ACC112 (cell line): Measurements from ENCODE around the gene SLC7A11.

ENCODE experiments used
- H2AFZ ChIP-seq: fragments of 200-600 bp; sonication (generic); one replicate; pipeline ENCODE4 v1.6.0; 2017; ENCODE audit warnings: antibody characterized with exemption, low read length; ENCODE audit not compliant: unreplicated experiment
- H3K27ac ChIP-seq: fragments of 200-600 bp; sonication (generic); 2 replicates; pipeline ENCODE4 v1.5.1; 2014; ENCODE audit warnings: low read depth, mild to moderate bottlenecking, antibody characterized with exemption, low read length, moderate library complexity
- H3K27me3 ChIP-seq: fragments of 200-600 bp; sonication (generic); 2 replicates; pipeline ENCODE4 v1.6.1; 2014; ENCODE audit warnings: mild to moderate bottlenecking, antibody characterized with exemption, low read length, moderate library complexity, mixed read lengths; ENCODE audit not compliant: insufficient read depth
- H3K36me3 ChIP-seq: fragments of 200-600 bp; sonication (generic); 2 replicates; pipeline ENCODE4 v1.6.1; 2016; ENCODE audit warnings: mild to moderate bottlenecking, antibody characterized with exemption, low read length, moderate library complexity, mixed read lengths; ENCODE audit not compliant: insufficient read depth
- H3K4me1 ChIP-seq: fragments of 200-600 bp; sonication (generic); one replicate; pipeline ENCODE4 v1.6.1; 2016; ENCODE audit warnings: low read length, mixed read lengths; ENCODE audit not compliant: insufficient read depth, unreplicated experiment, control insufficient read depth
- H3K4me3 ChIP-seq: fragments of 200-600 bp; sonication (generic); 2 replicates; pipeline ENCODE4 v1.5.1; 2014; ENCODE audit warnings: mild to moderate bottlenecking, low read depth, low read length
- H3K79me2 ChIP-seq: fragments of 200-600 bp; sonication (generic); one replicate; pipeline ENCODE4 v1.6.0; 2016; ENCODE audit warnings: low read length; ENCODE audit not compliant: control insufficient read depth, unreplicated experiment, insufficient read depth

The SLC7A11 gene

GRCh38 chr4:138242076-138242833 lies at the start of gene SLC7A11:
Gene SLC7A11 (minus strand): TSS chr4:138242349. CDS start chr4:138242069, 280 bp downstream.
- Histone ChIP-seq H3K36me3 (no peaks in the 10 kb centered on the region), H3K4me1 (peaks cover 7% of the 10 kb centered on the region), H3K27ac (peak within 1 kb of the TSS; percentile 98), H2AFZ (peak within 1 kb of the TSS; percentile 57), H3K27me3 (no peaks in the 10 kb centered on the region), H3K4me3 (peak within 1 kb of the TSS; percentile 86), H3K79me2 (peaks cover 41% of the 10 kb centered on the region)

- no peaks in the 10 kb centered on the region for H3K36me3 ChIP-seq
- no peaks in the 10 kb centered on the region for H3K79me2 ChIP-seq
- H3K27ac ChIP-seq = no peak overlapping the region
- no peaks in the 10 kb centered on the region for H3K4me1 ChIP-seq
- peak overlapping the region; percentile 0 for H2AFZ ChIP-seq
- H3K27me3 ChIP-seq = no peaks in the 10 kb centered on the region
- H3K4me3 ChIP-seq = no peak overlapping the region
Measured at GRCh38 chr4:138291431-138291830, 49.3 kb upstream of the SLC7A11 start.

- H2AFZ ChIP-seq = no peak overlapping the region
- no peaks in the 10 kb centered on the region for H3K36me3 ChIP-seq
- no peaks in the 10 kb centered on the region for H3K4me1 ChIP-seq
- H3K27me3 ChIP-seq = no peaks in the 10 kb centered on the region
- no peaks in the 10 kb centered on the region for H3K79me2 ChIP-seq
- no peak overlapping the region for H3K27ac ChIP-seq
- H3K4me3 ChIP-seq = no peak overlapping the region
Measured at GRCh38 chr4:138290805-138291204, 48.7 kb upstream of the SLC7A11 start.

- Histone ChIP-seq H3K4me1 (peaks cover 13% of the 10 kb centered on the region), H3K4me3 (no peak overlapping the region), H3K36me3 (no peaks in the 10 kb centered on the region), H2AFZ (no peak overlapping the region), H3K27me3 (no peaks in the 10 kb centered on the region), H3K27ac (no peak overlapping the region), H3K79me2 (no peaks in the 10 kb centered on the region)
Measured at GRCh38 chr4:138279286-138279685, 37.1 kb upstream of the SLC7A11 start.

GRCh38 chr4:138277133-138277532 lies 35.0 kb upstream of the SLC7A11 start:
- Histone ChIP-seq H3K4me1 (peaks cover 13% of the 10 kb centered on the region), H3K4me3 (no peak overlapping the region), H2AFZ (no peak overlapping the region), H3K27me3 (no peaks in the 10 kb centered on the region), H3K79me2 (no peaks in the 10 kb centered on the region), H3K27ac (no peak overlapping the region), H3K36me3 (no peaks in the 10 kb centered on the region)

GRCh38 chr4:138275963-138276621 lies 33.9 kb upstream of the SLC7A11 start:
- peak overlapping the region; percentile 92 for H3K27ac ChIP-seq
- H3K4me3 ChIP-seq = no peak overlapping the region
- no peaks in the 10 kb centered on the region for H3K27me3 ChIP-seq
- no peaks in the 10 kb centered on the region for H3K36me3 ChIP-seq
- no peaks in the 10 kb centered on the region for H3K79me2 ChIP-seq
- H2AFZ ChIP-seq = peak overlapping the region; percentile 57
- peaks cover 13% of the 10 kb centered on the region for H3K4me1 ChIP-seq

- H3K27ac ChIP-seq = peak overlapping the region; percentile 92
- no peak overlapping the region for H2AFZ ChIP-seq
- H3K4me3 ChIP-seq = no peak overlapping the region
- no peaks in the 10 kb centered on the region for H3K79me2 ChIP-seq
- peaks cover 13% of the 10 kb centered on the region for H3K4me1 ChIP-seq
- no peaks in the 10 kb centered on the region for H3K36me3 ChIP-seq
- no peaks in the 10 kb centered on the region for H3K27me3 ChIP-seq
Measured at GRCh38 chr4:138275216-138275615, 33.1 kb upstream of the SLC7A11 start.

- peak overlapping the region; percentile 39 for H2AFZ ChIP-seq
Measured at GRCh38 chr4:138269175-138269574, 27.0 kb upstream of the SLC7A11 start.

GRCh38 chr4:138267835-138268234 lies 25.7 kb upstream of the SLC7A11 start:
- Histone ChIP-seq H3K4me1 (peaks cover 14% of the 10 kb centered on the region), H3K36me3 (no peaks in the 10 kb centered on the region), H2AFZ (no peak overlapping the region)

More at GRCh38 chr4:138269175-138269574, 27.0 kb upstream of the SLC7A11 start:
- Histone ChIP-seq H3K27me3 (no peaks in the 10 kb centered on the region), H3K4me3 (no peak overlapping the region), H3K4me1 (peaks cover 7% of the 10 kb centered on the region), H3K79me2 (no peaks in the 10 kb centered on the region), H3K27ac (no peak overlapping the region), H3K36me3 (no peaks in the 10 kb centered on the region)

GRCh38 chr4:138266948-138267347 lies 24.8 kb upstream of the SLC7A11 start:
- Histone ChIP-seq H3K79me2 (no peaks in the 10 kb centered on the region), H3K4me1 (peaks cover 14% of the 10 kb centered on the region), H3K27me3 (no peaks in the 10 kb centered on the region), H3K27ac (no peak overlapping the region), H2AFZ (no peak overlapping the region), H3K36me3 (no peaks in the 10 kb centered on the region), H3K4me3 (no peak overlapping the region)

More at GRCh38 chr4:138267835-138268234, 25.7 kb upstream of the SLC7A11 start:
- H3K79me2 ChIP-seq = no peaks in the 10 kb centered on the region
- no peaks in the 10 kb centered on the region for H3K27me3 ChIP-seq
- H3K27ac ChIP-seq = no peak overlapping the region
- no peak overlapping the region for H3K4me3 ChIP-seq
